Endometrial microvascular endothelial cells (primary cell): ENCODE results near the gene DDX39A. TPM values are rescaled to one million over a fixed set of nuclear protein-coding genes. Genes with fewer than 3 reads are reported as not detected.
"Not testable (repeated sequence)": the region's sequence is repeated elsewhere in the genome, so short reads cannot be mapped to it uniquely, and the experiment has no call there.

Experiments
- in situ Hi-C: cut with HindIII; loops from 2 replicates; pipeline ENCODE4 v1.10.0; 2017; ENCODE audit warnings: low sequenced_read_pairs, low pct_unique_long_range_greater_than_20kb; ENCODE audit errors: inconsistent ontology term
- total RNA-seq: library from RNA; depleted of rRNA; stranded (reverse); fragments of >200 nt; gene quantifications from one replicate; pipeline ENCODE4 v1.2.3, GENCODE V29; 2015; ENCODE audit errors: inconsistent ontology term

Gene DDX39A
- total RNA-seq: 219 TPM

DNA sequence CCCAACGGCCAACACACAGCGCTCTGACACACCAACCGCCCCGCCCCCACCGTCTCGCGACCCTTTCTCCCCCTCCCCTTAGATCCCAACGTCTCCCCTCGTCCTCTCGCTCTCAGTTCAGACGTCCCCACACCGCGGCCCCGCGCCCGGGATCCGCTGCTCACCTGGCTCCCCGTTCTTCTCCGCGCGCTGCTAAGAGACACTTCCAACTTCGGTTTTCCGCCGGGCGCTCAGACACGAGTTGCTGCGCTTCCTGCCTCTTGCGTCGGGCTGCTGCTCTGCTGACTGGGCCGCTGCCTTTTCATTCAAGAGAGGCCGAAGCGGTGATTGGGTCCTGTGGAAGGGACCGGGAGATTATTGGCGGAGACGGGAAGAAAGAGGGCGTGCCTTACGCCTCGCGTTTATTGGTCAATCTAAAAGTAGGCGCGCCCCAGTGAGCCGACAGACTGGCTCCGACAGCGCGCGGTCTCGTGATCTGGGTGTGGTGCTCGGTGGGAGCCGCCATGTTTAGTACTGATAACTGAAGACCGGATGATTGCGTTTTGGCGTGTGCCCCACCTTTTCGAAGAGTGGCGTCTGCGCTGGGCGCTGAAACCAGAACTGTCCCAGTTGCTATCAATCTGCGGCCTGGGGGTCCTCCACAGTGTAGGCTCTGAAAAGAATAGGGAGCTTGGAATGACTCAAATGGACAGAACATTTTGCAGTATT lies at the start of gene DDX39A:
DDX39A (minus strand) TSS at position 236 of the 708 bp plus-strand sequence. CDS start 6,121 bp downstream, outside the sequence.
- in situ Hi-C loops: no loop called here

DNA sequence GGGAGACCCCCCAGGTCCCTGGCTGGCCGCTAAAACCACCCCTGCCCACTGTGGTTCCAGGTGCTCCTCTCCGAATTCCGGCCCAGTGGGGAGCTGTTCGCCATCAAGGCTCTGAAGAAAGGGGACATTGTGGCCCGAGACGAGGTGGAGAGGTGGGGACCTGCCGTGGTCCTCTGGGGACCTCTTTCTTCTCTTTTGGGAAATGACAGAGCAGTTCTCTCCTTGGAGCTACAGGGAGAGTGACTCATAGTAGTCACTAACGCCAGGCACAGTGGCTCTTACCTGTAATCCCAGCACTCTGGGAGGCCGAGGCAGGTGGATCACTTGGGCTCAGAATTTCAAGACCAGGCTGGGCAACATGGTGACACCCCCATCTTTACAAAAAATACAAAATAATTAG lies 48.7 kb upstream of the DDX39A start:
- in situ Hi-C loops: no loop called here

DNA sequence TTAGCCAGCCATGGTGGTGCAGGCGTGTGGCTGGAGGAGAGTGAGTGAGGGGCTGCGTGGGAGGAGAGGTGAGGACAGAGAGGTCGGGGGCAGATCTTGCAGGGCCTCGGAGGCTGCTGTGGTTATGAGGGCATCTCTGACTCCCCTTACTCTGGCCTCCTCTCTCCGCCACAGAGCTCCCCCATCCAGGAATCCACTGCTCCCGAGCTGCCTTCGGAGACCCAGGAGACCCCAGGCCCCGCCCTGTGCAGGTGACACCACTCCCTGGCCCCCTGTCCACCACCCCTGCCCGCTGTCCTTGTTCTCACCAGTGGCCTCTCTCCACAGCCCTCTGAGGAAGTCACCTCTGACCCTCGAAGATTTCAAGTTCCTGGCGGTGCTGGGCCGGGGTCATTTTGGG lies 48.2 kb upstream of the DDX39A start:
- in situ Hi-C loops: no loop called here

DNA sequence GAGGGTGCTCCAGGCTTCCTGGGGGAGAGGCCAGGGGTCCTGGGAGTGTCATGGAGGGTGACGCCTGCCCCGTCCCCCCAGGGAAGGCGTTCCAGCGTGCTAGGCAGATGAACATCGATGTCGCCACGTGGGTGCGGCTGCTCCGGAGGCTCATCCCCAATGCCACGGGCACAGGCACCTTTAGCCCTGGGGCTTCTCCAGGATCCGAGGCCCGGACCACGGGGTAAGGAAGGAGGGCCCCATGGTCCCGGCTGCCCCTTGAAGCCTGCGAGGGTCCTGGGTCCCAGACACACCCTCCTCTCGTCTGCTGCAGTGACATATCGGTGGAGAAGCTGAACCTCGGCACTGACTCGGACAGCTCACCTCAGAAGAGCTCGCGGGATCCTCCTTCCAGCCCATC lies 44.6 kb upstream of the DDX39A start:
- in situ Hi-C loops: no loop called here

DNA sequence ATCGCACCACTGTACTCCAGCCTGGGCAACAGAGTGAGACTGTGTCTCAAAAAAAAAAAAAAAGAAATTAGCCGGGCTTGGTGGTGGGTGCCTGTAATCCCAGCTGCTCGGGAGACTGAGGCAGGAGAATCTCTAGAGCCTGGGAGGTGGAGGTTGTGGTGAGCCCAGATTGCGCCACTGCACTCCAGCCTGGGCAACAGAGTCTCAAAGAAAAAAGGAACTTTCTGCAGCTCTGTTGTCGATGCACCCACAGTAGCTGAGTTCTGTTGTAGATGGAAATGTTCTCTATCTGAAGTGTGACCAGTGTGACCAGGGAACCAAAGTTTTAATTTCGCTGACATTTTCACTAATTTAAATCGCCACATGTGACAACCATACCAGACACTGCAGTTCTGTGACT lies 43.3 kb upstream of the DDX39A start:
- in situ Hi-C loops: not testable (repeated sequence)

DNA sequence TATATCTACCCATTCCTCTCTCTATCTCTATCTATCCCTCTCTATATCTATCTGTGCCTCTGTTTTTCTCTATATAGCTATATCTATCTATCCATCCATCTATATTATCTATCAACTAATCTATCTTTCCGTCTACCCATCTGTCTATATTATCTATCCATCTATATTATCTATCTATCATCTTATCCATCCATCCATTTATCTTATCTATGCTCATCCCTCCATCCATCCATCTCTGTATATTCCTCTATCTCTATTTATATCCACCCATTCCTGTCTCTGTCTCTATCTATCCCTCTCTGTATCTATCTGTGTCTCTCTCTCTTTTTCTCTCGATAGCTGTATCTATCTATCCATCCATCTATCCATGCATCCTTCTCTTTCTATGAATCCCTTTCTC lies 41.8 kb upstream of the DDX39A start:
- in situ Hi-C loops: no loop called here

DNA sequence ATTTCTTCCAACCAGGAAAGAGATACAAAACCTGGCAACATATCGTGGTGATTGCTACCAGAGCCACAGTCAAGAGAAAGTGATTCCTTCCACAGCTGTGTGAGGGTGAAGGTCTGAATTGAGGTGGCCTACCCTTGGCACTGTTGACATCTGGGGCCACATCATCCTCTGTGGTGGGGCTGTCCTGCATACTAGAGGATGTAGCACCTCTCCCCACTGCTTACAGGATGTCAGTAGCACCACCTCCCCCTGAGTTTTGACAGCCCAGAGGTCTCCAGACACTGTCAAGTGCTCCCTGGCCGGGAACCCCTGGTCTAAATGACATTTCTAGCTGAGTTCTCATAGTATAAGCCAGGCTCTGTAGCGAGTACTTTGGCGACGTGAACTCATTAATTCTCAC lies 40.6 kb upstream of the DDX39A start:
- in situ Hi-C loops: no loop called here

DNA sequence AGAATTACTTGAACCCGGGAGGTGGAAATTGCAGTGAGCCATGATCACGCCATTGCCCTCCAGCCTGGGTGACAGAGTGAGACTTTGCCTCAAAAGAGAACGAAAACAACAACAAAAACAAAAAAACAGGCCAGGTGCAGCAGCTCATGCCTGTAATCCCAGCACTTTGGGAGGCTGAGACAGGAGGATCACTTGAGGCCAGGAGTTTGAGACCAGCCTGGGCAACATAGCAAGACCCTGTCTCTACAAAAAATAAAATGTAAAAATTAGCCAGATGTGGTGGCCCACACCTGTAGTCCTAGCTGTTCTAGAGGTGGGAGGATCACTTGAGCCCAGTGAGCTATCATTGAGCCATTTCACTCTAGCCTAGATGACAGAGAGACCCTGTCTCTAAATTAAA lies 33.2 kb upstream of the DDX39A start:
- in situ Hi-C loops: not testable (repeated sequence)

DNA sequence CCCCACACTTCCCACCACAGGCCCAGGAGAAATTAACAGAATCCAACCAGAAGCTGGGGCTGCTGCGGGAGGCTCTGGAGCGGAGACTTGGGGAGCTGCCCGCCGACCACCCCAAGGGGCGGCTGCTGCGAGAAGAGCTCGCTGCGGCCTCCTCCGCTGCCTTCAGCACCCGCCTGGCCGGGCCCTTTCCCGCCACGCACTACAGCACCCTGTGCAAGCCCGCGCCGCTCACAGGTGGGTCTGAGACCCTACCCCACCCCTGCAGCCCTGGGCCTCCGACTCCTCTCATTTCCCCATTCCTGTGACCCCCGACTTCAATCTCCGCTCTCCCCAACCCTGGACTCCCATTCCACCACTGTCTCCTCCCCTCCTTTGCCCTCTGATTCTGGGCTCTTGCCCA lies 31.7 kb upstream of the DDX39A start:
- in situ Hi-C loops: no loop called here

DNA sequence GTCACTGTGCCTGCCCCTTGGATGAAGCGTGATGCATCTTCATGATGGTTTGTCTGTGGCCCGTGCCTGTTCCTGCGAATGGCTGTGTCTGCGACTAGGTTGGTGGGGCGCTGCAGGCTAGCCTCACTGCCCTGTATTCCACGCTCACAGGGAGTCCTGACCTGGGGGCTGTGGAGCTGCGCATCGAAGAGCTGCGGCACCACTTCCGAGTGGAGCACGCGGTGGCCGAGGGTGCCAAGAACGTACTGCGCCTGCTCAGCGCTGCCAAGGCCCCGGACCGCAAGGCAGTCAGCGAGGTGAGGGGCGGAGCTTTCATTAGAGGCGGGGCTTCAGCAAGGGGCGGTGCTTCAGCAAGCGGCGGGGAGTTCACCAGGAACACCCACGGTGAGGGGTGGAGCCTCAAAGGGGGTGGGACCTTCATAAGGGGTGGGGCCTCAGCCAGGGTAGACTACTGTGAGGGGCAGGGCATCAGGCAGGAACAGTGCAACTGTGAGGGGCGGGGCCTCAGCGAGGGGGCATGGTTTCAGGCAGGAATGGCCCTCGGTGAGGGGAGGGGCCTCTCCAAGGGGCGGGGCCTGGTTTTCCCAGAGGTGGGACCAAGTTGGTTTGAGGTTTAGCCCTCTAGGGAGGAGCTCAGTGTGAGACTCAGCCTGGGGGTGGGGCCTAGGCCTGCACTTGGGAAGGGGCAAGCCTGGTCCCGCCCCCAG lies 31.2 kb upstream of the DDX39A start:
- in situ Hi-C loops: no loop called here

DNA sequence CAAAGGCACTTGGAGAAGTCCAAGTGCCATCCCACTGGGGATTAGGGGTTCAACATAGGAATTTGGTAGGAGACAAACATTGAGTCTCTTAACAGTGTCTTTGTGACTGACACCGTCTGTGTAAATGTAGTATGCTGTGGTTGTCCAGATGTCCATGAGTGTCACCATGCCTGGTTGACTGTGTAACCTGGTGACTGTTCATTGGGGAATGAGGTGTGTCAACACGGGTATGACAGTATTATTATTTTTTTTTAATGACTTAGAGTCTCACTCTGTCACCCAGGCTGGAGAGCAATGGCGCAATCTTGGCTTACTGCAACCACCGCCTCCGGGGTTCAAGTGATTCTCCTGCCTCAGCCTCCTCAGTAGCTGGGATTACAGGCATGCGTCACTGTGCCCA lies 30.2 kb upstream of the DDX39A start:
- in situ Hi-C loops: no loop called here

DNA sequence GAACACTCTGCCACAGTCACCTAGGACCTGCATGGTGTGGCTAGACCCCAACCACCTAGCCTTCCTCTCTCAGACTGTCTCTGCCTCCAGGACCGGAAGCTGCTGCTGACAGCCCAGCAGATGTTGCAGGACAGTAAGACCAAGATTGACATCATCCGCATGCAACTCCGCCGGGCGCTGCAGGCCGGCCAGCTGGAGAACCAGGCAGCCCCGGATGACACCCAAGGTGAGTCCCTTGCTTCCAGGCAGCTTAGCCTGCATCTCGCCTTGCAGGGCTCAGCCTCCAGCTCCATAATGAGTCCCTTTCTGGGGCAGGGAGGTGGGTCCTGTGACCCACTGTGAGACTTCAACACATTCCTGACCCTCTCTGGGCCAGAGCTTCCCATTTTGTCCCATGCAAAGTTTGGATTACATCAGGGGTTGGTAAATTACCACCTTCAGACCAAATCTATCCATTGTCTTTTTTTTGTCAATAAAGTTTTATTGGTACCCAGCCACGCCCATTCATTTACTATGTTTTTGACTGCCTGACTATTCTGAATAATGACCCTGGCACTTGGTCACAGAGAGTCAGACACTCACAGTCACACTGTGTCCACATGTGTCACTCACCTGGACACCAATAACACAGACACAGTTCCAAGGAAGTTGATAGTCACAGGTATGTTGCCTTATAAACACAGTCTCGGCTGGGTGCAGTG lies 27.3 kb upstream of the DDX39A start:
- in situ Hi-C loops: no loop called here

DNA sequence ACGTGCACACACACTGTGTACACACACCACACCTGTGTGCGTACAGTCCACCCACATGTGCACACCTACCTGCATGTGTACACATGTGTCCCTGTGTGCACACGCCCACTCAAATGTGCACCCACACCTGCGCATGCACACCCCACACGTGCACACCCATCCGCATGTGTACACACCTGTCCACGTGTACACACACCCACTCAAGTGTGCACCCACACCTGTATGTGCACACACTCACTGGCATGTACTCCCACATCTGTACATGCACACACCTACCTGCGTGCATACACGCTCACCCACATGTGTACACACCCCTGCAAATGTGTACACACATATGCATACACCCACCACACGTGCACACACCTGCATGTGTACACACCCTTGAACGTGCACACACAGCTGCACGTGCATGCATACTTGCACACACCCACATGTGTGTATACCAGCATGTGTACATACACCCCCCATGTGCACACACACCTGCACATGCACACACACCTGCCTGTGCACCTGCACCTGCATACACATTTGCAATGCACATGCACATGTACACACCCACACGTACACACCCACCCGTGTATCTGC lies 24.6 kb upstream of the DDX39A start:
- in situ Hi-C loops: no loop called here

DNA sequence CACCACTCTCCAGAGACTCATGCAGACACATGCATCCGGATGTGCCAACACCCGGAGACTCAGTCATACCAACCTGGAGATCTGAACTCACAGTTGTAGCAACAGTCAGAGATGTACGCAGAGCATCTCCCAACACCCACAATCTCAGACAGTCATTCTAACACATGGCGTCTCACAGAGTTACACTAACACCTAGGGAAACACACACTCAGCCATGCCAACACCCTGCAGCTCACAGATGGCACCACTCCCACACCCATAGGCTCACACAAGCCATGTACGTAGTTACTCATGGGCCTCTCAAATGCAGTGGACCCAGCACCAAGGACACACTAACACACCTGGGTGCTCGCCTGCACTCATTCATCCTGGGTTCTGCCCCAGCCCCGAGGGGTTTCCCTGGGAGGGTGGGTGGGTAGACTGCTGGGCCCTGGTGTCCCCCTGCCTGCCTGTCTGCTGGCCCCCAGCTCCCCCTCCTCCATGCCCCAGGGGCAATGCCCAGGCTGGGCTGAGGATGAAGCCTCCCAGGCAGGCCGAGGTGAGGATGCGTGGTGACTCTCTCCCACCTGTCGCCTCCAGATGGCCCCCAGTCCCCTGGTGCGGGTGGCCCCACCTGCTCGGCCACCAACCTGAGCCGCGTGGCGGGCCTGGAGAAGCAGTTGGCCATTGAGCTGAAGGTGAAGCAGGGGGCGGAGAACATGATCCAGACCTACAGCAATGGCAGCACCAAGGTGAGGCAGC lies 23.9 kb upstream of the DDX39A start:
- in situ Hi-C loops: no loop called here

DNA sequence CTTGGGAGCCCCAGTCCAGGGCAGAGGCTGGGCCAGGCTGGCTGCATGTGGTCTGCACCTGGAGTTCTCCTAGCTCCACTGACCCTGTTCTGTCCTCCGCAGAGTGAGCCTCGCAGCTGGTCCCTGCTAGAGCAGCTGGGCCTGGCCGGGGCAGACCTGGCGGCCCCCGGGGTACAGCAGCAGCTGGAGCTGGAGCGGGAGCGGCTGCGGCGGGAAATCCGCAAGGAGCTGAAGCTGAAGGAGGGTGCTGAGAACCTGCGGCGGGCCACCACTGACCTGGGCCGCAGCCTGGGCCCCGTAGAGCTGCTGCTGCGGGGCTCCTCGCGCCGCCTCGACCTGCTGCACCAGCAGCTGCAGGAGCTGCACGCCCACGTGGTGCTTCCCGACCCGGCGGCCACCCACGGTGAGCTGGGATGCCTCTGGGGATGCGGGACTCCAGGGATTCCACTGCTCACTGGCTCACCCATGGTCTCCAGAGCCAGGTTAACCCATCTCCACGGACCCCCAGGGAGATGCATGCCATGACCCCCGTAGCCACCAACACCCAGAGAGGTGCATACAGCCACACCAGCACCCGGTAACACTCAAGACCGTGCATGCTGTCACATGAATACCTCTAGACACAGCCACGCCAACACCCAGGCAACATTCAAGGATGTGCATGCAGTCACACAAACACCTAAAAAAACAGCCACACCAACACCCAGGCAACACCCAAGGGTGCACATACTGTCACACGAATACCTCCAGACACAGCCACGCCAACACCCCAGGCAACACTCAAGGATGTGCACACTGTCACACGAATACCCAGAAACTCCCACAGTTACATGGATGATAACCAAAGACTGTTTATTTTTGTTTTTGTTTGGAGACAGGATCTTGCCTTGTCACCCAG lies 22.1 kb upstream of the DDX39A start:
- in situ Hi-C loops: no loop called here

DNA sequence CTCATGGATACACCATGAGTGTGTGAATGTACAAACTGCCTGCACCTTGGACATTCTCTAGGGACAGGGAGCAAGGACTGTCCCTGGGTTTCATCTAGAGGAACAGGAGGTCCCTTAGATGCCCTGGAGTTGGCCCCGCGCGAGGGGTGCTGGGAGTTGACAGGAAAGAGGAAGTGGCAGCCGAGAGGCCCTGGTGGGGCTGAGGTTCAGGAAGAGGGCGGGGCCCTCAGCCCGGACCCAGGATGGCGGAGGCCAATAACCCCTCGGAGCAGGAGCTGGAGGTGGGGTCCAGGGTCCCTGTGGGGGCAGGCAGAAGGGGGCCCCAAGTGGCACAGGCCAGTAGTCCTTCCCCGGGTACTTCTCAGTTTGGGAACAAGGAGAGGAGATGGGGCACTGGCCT lies 20.9 kb upstream of the DDX39A start:
- in situ Hi-C loops: no loop called here

DNA sequence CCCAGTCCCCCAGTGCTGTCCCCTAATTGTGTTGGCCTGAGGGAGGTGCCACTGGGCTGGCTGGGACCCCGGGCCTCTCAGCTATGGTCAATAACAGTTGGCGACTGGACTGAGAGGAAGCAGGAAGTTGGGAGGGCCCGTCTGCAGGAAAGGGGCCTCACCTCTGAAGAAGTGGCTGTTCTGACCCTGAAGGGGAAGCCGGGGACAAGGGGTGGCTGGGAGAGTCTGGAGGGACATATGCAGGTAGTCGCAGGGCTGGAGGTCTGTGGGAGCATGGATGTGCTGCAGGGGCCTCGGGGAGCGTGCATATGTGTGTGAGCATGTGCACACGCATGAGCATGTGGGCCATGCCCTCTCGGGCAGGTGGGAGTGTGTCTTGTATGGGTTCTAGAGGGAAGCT lies 19.9 kb upstream of the DDX39A start:
- in situ Hi-C loops: no loop called here

DNA sequence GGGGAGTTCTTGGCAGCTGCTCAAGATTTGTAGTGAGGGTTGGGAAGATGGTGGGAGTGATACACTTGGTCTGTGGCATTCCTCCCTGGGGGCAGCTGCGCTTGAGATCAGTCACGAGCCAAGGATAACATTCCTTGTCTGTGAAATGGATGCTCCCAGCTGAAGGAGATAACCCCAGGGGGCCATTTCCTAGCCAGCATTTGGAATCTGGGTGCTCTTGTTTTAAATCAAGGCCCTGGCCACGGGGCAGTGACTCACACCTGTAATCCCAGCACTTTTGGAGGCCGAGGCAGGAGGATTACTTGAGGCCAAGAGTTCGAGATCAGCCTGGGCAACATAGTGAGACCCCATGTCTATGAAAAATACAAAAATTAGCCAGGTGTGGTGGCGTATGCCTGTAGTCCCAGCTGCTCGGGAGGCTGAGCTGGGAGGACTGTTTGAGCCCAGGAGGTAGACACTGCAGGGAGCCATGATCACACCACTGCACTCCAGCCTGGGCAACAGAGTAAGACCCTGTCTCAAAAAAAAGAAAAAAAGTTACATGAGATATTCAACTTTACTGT lies 18.5 kb upstream of the DDX39A start:
- in situ Hi-C loops: no loop called here
